Esophagus squamous epithelium (tissue), 5 donors: Measurements from ENCODE around the gene ZMYM2. TPM values are rescaled to one million over a fixed set of nuclear protein-coding genes. Genes with fewer than 3 reads are reported as not detected.

Experiments used
- DNase-seq: peaks from one replicate; lab custom pipeline; 2025; lab: John Stamatoyannopoulos, UW
- H3K27ac ChIP-seq, 4 donors: fragments of 200-600 bp; sonication (generic); one replicate each; pipeline ENCODE4 v1.5.1; 2016 to 2019; ENCODE audit warnings: mild to moderate bottlenecking in 1 of 4
- H3K27me3 ChIP-seq, 4 donors: fragments of 200-600 bp; sonication (generic); 1 replicate in 3 of 4; 2 replicates in 1 of 4; pipeline versions ENCODE4 v1.5.1 to v1.6.0; 2017 to 2021; ENCODE audit warnings: antibody characterized with exemption in 1 of 4
- H3K36me3 ChIP-seq, 3 donors: fragments of 200-600 bp; sonication (generic); one replicate each; pipeline ENCODE4 v1.5.1; 2016 to 2019
- H3K4me1 ChIP-seq, 3 donors: fragments of 200-600 bp; sonication (generic); one replicate each; pipeline ENCODE4 v1.5.1; 2017 to 2019
- H3K4me3 ChIP-seq, 4 donors: fragments of 200-600 bp; sonication (generic); 1 replicate in 3 of 4; 2 replicates in 1 of 4; pipeline ENCODE4 v1.5.1; 2016 to 2019; ENCODE audit warnings: mild to moderate bottlenecking in 2 of 4, moderate library complexity in 1 of 4
- H3K9me3 ChIP-seq, 3 donors: fragments of 200-600 bp; sonication (generic); one replicate each; pipeline ENCODE4 v1.5.1; 2016 to 2019
- CTCF ChIP-seq, 6 experiments: fragments of 450-650 bp in 4 of 6; fragments of 200-600 bp in 2 of 6; sonication (generic) in 2 of 6; IDR thresholded peaks; one replicate each; pipeline ENCODE4 v1.5.1; 2016 to 2019; ENCODE audit warnings: antibody characterized with exemption in 6 of 6, mild to moderate bottlenecking in 4 of 6, moderate library complexity in 4 of 6
- POLR2A ChIP-seq, 4 donors: fragments of 450-650 bp; IDR thresholded peaks; one replicate each; pipeline ENCODE4 v1.6.1; 2017; ENCODE audit warnings: antibody characterized with exemption in 4 of 4, mild to moderate bottlenecking in 4 of 4, moderate library complexity in 3 of 4
- WGBS, 2 donors: methylation state at CpG; one replicate each; pipeline ENCODE4 v1.1.5; 2018; 5-methylcytosine and 5-hydroxymethylcytosine counted together
- intact Hi-C: fragments of 100-400 bp; cut with DNase I; formaldehyde crosslinking; loops from one replicate; pipeline ENCODE4 v1.15.0; 2022
- total RNA-seq, 4 donors: library from RNA; depleted of rRNA; stranded (reverse); fragments of >200 nt; gene quantifications; one replicate each; pipeline ENCODE4 v1.1.0, GENCODE V29; 2016
- donor health status: DM: yes; HTN: yes; CAD: no.

Gene ZMYM2
- total RNA-seq, 4 donors from 2014 or later, result 36.4 to 76.5 (median 46.9) TPM

GRCh38 chr13:20118268-20119140 is 160.0 kb downstream of the ZMYM2 start:
- H3K27me3 ChIP-seq, result no peaks in the 10 kb centered on the region
- no peak for TF ChIP-seq CTCF (IDR thresholded peaks at IDR 0.05)
- no peak for TF ChIP-seq POLR2A (IDR thresholded peaks at IDR 0.05)
- no peaks in the 10 kb centered on the region for H3K9me3 ChIP-seq
- H3K4me1 ChIP-seq, result peaks cover 5 to 32% (median 18%) of the 10 kb centered on the region in 3 donors
- H3K4me3 ChIP-seq, result peak overlapping the region; percentile 44 to 80 (median 74)
- intact Hi-C loops, result no loop called here
- peak overlapping the region; percentile 86 to 97 (median 92) for H3K27ac ChIP-seq
- WGBS, 2 donors, result 0% methylated on average over 1 to 5 of the region's 55 CpGs
- no peaks in the 10 kb centered on the region for H3K36me3 ChIP-seq
- no peak for DNase-seq

GRCh38 chr13:20119960-20120359 is 161.4 kb downstream of the ZMYM2 start:
- Histone ChIP-seq H3K4me3 (peak overlapping the region; percentile 29 to 55 (median 40)), H3K27me3 (no peaks in the 10 kb centered on the region), H3K36me3 (no peaks in the 10 kb centered on the region), H3K27ac (peak overlapping the region; percentile 86 to 97 (median 92)), H3K4me1 (peaks cover 5 to 32% (median 18%) of the 10 kb centered on the region in 3 donors), H3K9me3 (no peaks in the 10 kb centered on the region)
- intact Hi-C loops, result no loop called here
- no peak for TF ChIP-seq POLR2A (IDR thresholded peaks at IDR 0.05)
- TF ChIP-seq CTCF (IDR thresholded peaks at IDR 0.05), result no peak
- 58 to 82% methylated on average over 3 of the region's 3 CpGs for WGBS, 2 donors
- DNase-seq, result no peak

GRCh38 chr13:20121159-20121525 is 162.6 kb downstream of the ZMYM2 start:
- H3K4me1 ChIP-seq, result peaks cover 5 to 42% (median 18%) of the 10 kb centered on the region in 3 donors
- TF ChIP-seq POLR2A (IDR thresholded peaks at IDR 0.05), result no peak
- TF ChIP-seq CTCF (IDR thresholded peaks at IDR 0.05), result no peak
- H3K4me3 ChIP-seq, result peak overlapping the region; percentile 29 to 55 (median 40)
- no peaks in the 10 kb centered on the region for H3K27me3 ChIP-seq
- intact Hi-C loops, result no loop called here
- no peaks in the 10 kb centered on the region for H3K9me3 ChIP-seq
- H3K36me3 ChIP-seq, result no peaks in the 10 kb centered on the region
- DNase-seq, result no peak
- 12 to 60% methylated on average over 6 to 7 of the region's 7 CpGs for WGBS, 2 donors
- peak overlapping the region; percentile 86 to 97 (median 92) for H3K27ac ChIP-seq

GRCh38 chr13:20124303-20124702 is 165.8 kb downstream of the ZMYM2 start:
- no peak for DNase-seq
- H3K27me3 ChIP-seq, result peaks cover 0 to 14% (median 0%) of the 10 kb centered on the region in 4 donors
- H3K4me1 ChIP-seq, result peaks cover 9 to 51% (median 17%) of the 10 kb centered on the region in 3 donors
- 42 to 64% methylated on average over 1 of the region's 1 CpG for WGBS, 2 donors
- no peaks in the 10 kb centered on the region for H3K9me3 ChIP-seq
- H3K4me3 ChIP-seq, result no peak overlapping the region
- intact Hi-C loops, result no loop called here
- no peak overlapping the region for H3K27ac ChIP-seq
- TF ChIP-seq POLR2A (IDR thresholded peaks at IDR 0.05) (no peak), CTCF (IDR thresholded peaks at IDR 0.05) (no peak)
- no peaks in the 10 kb centered on the region for H3K36me3 ChIP-seq

- Histone ChIP-seq H3K27ac (no peak overlapping the region), H3K36me3 (no peaks in the 10 kb centered on the region), H3K9me3 (no peaks in the 10 kb centered on the region), H3K4me3 (no peak overlapping the region), H3K4me1 (peaks cover 9 to 42% (median 9%) of the 10 kb centered on the region in 3 donors), H3K27me3 (peaks cover 0 to 21% (median 0%) of the 10 kb centered on the region in 4 donors)
- TF ChIP-seq POLR2A (IDR thresholded peaks at IDR 0.05), result no peak
- TF ChIP-seq CTCF (IDR thresholded peaks at IDR 0.05), result no peak
- intact Hi-C loops, result no loop called here
- no peak for DNase-seq
- WGBS, 2 donors, result 15 to 17% methylated on average over 4 of the region's 4 CpGs
These were observed 166.7 kb downstream of the ZMYM2 start for GRCh38 chr13:20125129-20125782.
